Non-pigmented ciliary epithelial cell (primary cell): ENCODE data around the gene PKD2.
"Not testable (repeated sequence)": the region's sequence is repeated elsewhere in the genome, so short reads cannot be mapped to it uniquely, and the experiment has no call there.

Source experiments
- DNase-seq: peaks from one replicate; pipeline ENCODE4 v3.0.0-alpha.2; 2010; ENCODE audit warnings: low read depth

Gene PKD2

GRCh38 chr4:88070031-88070430 is 62.6 kb downstream of the PKD2 start:
- no peak for DNase-seq

DNA sequence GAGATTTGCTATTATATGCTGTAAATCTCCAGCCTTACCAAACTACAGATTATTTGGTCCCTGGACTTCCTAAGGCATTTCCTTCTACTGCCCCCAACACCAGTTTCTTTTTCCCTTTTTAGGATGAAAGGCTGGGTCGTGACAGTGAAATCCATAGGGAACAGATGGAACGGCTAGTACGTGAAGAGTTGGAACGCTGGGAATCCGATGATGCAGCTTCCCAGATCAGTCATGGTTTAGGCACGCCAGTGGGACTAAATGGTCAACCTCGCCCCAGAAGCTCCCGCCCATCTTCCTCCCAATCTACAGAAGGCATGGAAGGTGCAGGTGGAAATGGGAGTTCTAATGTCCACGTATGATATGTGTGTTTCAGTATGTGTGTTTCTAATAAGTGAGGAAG is 67.9 kb downstream of the PKD2 start:
- DNase-seq = no peak

- no peak for DNase-seq
Measured at GRCh38 chr4:88077911-88078524, 70.6 kb downstream of the PKD2 start.

DNA sequence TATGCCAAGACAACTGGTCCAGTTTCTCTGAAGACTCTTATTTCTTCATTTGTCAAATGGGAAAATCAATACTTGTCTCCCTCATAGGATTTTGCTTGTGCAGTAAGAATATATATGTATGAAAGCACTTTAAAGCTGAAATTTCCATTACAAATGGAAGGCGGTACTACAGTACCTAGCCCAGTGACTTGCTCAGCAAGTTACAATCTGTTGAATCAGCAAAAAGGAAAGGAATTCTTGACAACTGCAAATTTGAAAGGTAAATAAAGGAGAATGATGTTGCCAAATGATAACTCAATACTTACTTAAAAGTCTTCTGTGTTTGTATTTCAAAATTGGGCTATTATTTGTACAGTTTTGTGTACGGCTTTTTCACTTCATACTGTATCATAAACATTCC is 71.1 kb downstream of the PKD2 start:
- DNase-seq = no peak

GRCh38 chr4:88080626-88081025 is 73.2 kb downstream of the PKD2 start:
- no peak for DNase-seq

DNA sequence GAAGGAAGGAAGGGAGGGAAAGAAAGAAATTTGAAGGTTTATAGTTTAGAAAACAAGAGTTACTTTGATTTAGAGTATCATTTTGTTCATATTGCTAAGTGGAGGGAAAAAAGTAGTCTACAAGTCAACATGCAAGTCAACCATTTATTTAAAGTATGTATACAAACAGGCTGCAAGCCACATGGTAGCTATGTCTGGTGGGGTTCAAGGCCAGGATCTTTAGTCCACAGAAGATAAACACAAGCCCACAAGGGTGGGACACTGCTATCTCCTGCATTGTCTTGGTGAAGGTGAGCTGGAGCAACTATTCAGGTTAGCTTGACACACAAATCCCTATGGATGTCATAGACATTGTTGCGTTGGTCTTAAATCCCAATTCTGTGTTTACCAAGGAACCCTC is 79.6 kb downstream of the PKD2 start:
- DNase-seq = no peak

DNA sequence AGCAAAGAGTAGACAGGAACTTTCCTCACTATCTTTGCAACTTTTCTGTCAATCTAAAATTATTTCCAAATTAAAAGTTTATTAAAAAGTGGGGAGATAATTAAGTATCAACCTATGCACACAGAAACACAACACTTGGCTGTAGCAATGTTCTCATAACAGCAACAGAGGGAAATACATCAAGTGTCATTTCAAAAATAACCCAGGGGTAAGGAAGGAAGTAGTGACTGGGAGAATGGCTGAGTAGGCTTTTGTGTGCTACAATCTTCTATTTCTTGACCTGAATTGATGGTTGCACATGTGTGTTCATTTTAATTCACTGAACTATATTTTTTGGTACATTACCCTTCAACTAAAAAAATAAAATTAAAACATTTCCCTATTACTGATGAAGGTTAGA is 83.5 kb downstream of the PKD2 start:
- no peak for DNase-seq

DNA sequence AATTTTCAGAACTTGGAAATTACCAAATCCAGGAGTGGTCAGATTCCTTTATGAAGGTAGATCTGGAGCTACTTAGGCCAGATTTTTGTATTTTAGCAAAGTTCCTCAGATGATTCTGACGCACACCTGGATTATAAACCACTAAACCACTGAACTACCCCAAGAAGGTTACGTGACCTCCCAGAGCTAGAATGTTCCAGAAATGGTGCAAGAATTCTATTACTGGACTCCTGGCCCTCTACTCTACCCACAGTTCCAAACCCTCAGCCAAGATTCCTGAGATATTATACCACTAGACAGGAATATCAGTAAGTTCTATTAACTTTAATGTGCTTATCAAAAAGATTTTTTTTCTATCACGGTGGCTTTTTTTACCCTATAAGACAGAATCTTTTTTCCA is 83.9 kb downstream of the PKD2 start:
- DNase-seq = no peak

GRCh38 chr4:88093874-88094273 is 86.4 kb downstream of the PKD2 start:
- DNase-seq = no peak

DNA sequence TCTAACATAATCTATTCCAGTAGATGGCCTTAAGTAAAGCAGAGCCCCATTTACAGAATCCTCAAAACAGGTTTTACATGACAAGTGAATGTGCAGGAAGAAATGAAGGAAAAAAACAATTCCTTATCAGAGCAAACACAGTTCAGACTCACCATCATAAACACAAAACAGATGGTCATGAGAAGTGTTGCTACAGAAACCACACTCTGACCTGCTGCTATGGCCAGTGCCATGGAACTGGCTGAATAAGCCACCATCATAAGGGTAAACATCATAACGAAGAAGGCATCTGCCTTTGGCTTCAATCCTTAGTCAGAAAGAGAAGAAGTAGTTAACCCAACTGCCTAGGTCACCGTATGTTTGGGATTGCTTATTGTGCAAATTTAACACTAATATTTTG is 89.9 kb downstream of the PKD2 start:
- no peak for DNase-seq

GRCh38 chr4:88097781-88098180 is 90.3 kb downstream of the PKD2 start:
- no peak for DNase-seq

DNA sequence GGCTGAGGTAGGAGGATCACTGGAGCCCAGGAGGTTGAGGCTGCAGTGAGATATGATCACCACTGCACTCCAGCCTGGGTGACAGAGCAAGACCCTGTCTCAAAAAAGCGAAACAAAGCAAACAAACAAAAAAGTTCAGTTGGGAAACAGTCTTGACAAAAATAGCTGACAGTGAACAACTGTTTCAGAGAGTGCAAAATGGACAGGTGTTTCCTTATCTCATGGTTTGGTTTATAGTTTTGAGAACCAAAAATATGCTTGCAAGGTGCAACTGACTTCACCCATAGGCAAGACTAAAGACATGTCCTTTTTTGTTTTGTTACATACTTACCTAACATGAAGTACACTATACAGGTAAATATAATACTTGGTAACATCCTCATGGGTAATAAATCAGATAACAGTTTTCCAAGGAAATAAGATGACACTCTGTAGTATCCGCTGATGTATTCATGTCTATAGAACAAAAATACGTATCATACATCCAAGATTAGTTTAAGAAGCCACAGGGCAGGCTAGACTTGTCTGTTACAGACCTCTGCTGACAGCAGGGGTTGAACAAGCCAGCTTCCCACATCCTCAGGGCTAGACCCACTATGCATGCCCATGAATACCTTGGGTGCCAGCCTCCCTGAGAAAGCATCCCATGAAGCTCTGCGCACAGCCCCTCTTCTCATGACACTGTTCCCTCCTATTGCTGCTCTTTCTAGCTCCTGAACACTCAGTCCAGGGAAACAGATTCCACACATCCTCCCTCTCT is 91.7 kb downstream of the PKD2 start:
- DNase-seq = no peak

DNA sequence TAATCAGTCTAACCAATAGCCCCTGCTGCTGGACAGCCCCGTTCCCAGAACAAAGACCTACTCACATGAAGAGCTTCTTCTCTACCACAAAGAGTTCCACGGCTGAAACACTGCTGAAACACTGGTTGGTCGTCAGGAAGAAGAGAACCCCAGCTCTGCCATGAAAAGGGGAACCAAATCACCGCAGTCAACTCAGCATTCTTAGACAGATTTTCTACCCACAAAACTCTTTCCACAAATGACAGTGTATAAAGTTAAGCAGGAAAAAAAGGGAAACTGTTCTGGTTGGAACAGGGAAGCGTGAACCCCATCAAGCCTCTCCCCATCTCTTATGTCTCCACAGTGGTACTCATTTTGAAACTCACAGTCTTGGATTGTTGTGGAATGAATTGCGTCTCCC is 93.7 kb downstream of the PKD2 start:
- DNase-seq = no peak

- DNase-seq = no peak
Measured at GRCh38 chr4:88102026-88102425, 94.6 kb downstream of the PKD2 start.

DNA sequence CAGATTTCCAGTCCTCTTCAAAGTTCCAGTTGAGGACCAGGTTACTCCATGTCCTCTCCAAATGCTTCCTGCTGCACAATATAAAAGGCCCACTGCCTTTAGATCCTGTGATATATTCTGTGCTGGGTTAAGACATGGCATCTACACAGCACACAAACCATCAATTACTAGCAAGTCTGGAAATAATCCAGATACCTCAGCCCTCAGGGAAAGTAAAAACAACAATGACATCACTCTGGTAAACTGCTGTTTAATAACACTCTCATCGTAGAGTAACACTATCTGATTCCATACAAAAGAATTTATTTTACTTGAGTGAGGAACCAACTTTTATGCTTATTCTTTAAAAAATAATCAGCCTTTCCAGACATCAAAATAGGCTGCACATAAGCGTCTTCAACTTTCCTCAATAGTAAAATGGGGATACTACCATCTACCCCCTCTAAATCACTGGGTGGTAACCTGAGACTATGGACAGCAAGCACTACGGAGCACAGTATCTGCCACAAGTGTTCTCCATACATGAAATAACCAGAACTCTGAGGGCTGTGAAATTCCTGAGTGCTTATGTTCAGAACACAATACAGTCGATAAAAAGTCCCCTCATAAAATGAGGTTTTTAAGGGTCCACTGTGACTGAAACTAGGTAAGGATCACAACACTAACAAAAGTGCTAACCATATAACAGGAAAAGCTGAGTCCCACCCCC is 97.6 kb downstream of the PKD2 start:
- DNase-seq = peak; percentile 48

DNA sequence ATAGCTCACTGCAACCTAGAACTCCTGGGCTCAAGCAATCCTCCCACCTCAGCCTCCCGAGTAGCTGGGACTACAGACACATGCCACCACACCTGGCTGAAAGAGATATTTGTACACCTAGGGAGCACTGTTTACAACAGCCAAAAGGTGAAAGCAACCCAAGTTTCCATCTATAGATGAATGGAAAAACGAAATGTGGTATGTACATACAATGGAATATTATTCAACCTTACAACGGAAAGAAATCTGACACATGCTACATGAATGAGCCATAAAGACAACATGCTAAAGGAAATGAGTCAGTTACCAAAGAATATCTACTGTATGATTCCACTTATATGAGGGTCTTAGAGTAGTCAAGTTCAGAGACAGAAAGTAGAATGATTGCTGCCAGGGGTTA is 98.8 kb downstream of the PKD2 start:
- DNase-seq = no peak

GRCh38 chr4:88107406-88108107 is 100.1 kb downstream of the PKD2 start:
- no peak for DNase-seq

DNA sequence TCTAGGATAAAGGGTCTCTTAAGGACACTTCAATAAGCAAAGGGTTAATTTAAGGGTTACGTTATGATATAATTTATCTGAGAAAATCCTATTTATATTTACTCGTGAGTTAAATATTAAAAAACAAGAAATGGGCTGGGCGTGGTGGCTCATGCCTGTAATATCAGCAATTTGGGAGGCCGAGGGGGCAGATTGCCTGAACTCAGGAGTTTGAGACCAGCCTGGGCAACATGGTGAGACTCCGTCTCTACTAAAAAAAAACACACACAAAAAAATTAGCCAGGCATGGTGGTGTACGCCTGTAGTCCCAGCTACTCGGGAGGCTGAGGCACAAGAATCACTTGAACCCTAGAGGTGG is 100.7 kb downstream of the PKD2 start:
- DNase-seq = not testable (repeated sequence)

DNA sequence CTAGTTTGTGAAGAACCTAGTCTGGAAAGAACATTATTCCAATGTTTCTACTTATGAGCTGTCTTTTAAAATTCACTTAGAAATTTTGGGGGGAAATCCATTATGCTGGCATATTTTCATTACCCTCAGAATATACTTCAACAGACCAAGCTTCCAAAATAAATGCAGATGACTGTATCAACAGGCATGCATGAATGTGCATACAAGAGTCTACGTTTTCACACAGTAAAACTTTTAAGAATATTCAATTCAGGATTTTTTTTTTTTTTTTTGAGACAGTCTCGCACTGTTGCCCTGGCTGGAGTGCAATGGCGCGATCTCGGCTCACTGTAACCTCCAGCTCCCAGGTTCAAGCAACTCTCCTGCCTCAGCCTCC is 101.3 kb downstream of the PKD2 start:
- DNase-seq = no peak

DNA sequence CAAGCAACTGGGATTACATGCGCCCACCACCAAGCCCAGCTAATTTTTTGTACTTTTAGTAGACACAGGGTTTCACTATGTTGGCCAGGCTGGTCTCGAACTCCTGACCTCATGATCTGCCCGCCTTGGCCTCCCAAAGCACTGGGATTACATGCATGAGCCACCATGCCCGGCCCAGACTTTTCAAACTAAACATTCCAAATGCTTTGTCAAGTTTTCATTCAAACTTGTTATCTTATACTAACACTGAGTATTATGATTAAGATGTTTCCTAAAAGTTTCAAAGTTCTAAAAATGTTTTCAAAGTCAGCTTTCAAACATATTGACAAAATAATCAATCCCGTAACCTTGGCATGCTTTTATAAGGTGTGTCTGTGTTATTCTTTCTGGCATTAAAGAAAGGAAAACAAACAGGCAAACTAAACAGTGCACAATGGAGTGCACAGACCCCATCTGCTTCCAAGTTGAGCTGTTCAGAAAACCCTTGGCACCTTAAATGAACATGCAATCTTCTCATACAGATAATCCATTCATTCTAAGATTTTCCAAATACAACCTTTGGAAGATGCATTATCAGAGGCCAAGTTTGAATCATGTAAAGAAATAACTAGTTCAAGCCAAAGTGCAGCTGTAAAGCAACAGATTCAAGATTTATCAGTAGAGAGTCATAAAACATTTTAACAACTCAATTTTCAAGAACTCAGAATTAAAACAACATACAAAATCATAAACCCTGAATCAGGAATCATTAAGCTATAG is 101.9 kb downstream of the PKD2 start:
- DNase-seq = no peak

DNA sequence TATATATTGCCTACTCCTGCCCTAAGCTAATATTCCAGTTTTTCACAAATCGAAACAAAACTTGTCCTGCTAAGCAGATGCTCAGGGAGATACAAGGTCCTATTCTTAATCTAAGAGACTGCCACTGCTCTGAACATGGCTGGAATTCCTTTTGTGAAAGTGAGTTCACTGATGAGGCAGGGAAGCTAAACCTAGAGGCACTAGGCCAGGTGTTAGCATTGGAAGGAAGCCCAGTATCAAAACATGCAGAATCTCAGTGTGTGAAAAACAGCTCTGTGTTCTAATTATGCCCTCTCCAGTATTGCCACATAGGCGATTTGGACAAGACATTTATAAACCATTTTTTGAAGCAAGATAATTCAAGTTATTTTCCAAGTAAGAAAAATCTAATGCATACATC is 103.4 kb downstream of the PKD2 start:
- no peak for DNase-seq

DNA sequence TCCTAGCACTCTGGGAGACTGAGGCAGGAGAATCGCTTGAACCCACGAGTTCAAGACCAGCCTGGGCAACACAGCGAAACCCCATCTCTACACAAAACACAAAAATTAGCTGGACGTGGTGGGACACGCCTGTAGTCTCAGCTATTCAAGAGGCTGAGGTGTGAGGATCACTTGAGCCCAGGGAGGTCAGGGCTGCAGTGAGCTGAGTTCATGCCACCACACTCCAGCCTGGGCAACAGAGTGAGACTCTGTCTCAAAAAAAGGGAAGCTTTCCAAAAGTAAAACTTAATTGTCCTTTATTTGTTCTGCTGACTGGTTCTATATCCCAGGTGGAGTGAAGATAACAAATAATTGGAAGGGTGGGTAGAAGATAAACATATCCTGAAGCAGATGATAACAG is 105.4 kb downstream of the PKD2 start:
- no peak for DNase-seq
